ENCODE data around the gene PPP4R3C.
"Not testable (repeated sequence)": the region's sequence is repeated elsewhere in the genome, so short reads cannot be mapped to it uniquely, and the experiment has no call there.

The PPP4R3C gene

GRCh38 chrX:27463187-27463586, at the start of gene PPP4R3C:
Gene PPP4R3C, minus strand, starts transcription at chrX:27463341. Its CDS starts 45 bp downstream, at chrX:27463296.
- no peak for DNase-seq

GRCh38 chrX:27491397-27491796, 28.3 kb upstream of the PPP4R3C start:
- DNase-seq = no peak

- DNase-seq = no peak
These were observed 2.9 kb upstream of the PPP4R3C start for GRCh38 chrX:27466051-27466450.

GRCh38 chrX:27465036-27465435, 1.9 kb upstream of the PPP4R3C start:
- DNase-seq = no peak

GRCh38 chrX:27459129-27459528, 4.0 kb downstream of the PPP4R3C start:
- not testable (repeated sequence) for DNase-seq

- DNase-seq = not testable (repeated sequence)
These were observed 4.6 kb downstream of the PPP4R3C start for GRCh38 chrX:27458544-27458943.

DNA sequence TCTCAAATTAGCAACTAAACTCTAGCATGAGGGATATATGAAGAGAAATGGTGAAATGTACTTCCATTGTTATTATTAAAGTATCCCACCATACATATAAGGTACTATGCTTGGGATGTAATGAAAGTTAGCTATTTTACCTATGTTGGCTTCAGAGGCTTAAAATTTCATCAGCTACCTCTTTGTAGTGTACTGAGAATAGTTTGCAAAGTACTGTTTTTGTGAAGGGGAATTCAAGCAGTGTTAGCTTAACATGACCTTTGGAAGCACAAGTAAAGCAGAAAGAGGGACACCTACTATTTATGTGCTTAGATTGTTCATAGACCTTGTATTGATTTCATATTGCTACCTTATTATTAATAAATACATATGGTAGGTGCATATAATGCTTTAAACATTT, 11.8 kb downstream of the PPP4R3C start:
- DNase-seq = no peak

DNA sequence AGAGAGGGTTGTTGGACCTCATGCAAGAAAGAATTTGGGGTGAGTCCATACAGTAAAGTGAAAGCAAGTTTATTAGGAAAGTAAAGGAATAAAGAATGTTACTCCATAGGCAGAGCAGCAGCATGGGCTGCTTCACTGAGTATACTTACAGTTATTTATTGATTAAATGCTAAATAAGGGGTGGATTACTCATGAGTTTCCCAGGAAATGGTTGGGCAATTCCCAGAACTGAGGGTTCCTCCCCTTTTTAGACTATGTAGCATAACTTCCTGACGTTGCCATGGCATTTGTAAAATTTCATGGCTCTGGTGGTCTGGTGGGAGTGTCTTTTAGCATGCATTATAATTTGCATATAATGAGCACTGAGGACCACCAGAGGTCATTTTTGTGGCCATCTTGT, 16.7 kb downstream of the PPP4R3C start:
- no peak for DNase-seq

DNA sequence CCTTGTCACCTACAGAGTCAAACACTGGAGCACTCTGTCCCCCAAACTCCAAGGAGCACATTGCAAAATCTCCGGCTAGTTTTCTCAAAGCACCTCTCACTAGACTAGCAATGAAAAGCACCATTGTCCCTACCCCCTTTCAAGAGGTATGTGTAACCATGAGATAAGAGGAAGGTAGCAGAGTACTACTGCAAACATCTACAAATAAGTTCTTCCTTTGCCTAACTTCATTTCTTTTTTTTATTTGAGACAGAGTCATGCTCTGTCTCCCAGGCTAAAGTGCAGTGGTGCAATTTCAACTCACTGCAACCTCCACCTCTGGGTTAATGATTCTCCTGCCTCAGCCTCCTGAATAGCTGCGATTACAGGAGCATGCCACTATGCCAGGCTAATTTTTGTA, 17.7 kb downstream of the PPP4R3C start:
- no peak for DNase-seq

GRCh38 chrX:27444093-27444908, 18.8 kb downstream of the PPP4R3C start:
- peak; percentile 5 for DNase-seq

GRCh38 chrX:27442392-27442791, 20.7 kb downstream of the PPP4R3C start:
- not testable (repeated sequence) for DNase-seq

DNA sequence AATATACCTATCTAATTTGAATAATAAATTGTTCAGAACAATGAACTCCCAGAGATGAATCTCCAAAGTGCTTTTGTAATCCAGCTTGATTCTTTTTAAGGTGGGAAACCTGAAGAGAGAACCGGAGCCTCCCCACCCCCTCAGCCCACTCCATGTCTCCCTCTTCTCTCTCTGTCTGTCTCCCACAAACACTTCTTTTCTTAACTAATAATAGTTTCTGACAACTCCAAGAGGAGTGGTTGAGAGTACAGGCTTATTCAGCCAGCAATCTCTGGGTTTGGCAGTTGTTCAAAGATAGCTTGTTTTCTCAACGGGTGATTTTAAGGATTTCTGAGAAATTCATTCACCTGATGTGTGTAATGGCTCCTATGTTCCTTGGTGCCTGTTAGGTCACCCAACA, 23.4 kb downstream of the PPP4R3C start:
- DNase-seq = no peak

GRCh38 chrX:27438937-27439336, 24.2 kb downstream of the PPP4R3C start:
- no peak for DNase-seq

DNA sequence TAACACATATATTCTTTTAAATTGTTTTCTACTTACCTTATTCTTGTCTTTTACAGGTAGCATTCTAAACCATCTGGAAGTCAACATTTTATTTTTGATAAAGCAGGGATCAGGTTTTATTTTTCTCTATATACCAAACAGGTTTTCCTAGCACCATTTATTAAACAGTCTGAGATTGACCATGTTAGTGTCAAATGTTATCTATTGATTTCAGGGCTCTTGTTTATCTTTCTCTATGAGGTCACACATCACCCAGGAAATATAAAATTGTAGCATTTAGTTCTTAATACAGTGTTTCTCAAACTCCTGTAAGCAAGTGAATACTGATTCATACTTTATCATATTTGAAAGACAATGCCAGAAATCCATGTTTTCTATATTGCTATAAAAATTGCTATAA, 28.1 kb downstream of the PPP4R3C start:
- DNase-seq = no peak

Measured in suppressor macrophage treated with lipopolysaccharide for 4 hours (primary cell).